HEK293 (cell line): ENCODE data around the gene VSTM2B.

Experiments used
- CTCF ChIA-PET: fragments of 350-600 bp; formaldehyde crosslinking; extraction: SDS; loops from one replicate; lab custom pipeline; 2021; ENCODE audit warnings: antibody characterized with exemption; lab: Yijun Ruan, JAX
- POLR2A ChIA-PET: fragments of 300-600 bp; formaldehyde crosslinking; extraction: SDS; loops from one replicate; lab custom pipeline; 2020; ENCODE audit warnings: antibody characterized with exemption, inconsistent platforms; lab: Yijun Ruan, JAX
- H3K27ac ChIP-seq: fragments of 200-500 bp; sonication (Bioruptor generic); 2 replicates; pipeline ENCODE4 v1.5.1; 2014; ENCODE audit warnings: low read depth, low read length, control low read depth, inconsistent platforms; ENCODE audit errors: extremely low read depth
- H3K36me3 ChIP-seq, 2 experiments: fragments of 200-500 bp in 1 of 2; sonication (Bioruptor generic) in 1 of 2; 1 replicate in 1 of 2; 2 replicates in 1 of 2; pipeline ENCODE4 v1.5.1; 2014 to 2017; ENCODE audit warnings: inconsistent platforms in 2 of 2, low read length in 2 of 2; ENCODE audit not compliant: control insufficient read depth in 2 of 2, insufficient read depth in 1 of 2
- H3K4me1 ChIP-seq: fragments of 200-500 bp; sonication (Bioruptor generic); 2 replicates; pipeline ENCODE4 v1.5.1; 2014; ENCODE audit warnings: mild to moderate bottlenecking, low read length, inconsistent platforms; ENCODE audit not compliant: control insufficient read depth, insufficient read depth
- H3K4me3 ChIP-seq: 2 replicates; pipeline ENCODE4 v1.5.1; 2011; ENCODE audit warnings: low read depth, mild to moderate bottlenecking, control low read depth, low read length, moderate library complexity
- H3K9me3 ChIP-seq: fragments of 200-500 bp; sonication (Bioruptor generic); 2 replicates; pipeline ENCODE4 v1.5.1; 2014; ENCODE audit warnings: low read depth, low read length, inconsistent platforms; ENCODE audit not compliant: control insufficient read depth, insufficient read depth
- GLIS2 ChIP-seq: fragments of 450-650 bp; formaldehyde crosslinking; IDR thresholded peaks from 2 replicates; pipeline ENCODE4 v1.5.1; 2016; ENCODE audit warnings: missing biosample characterization, missing genetic modification characterization
- HOXA7 ChIP-seq: sonication (generic); formaldehyde crosslinking; IDR thresholded peaks from 2 replicates; pipeline ENCODE4 v1.8.1; 2022; ENCODE audit warnings: missing genetic modification reagents, borderline replicate concordance
- MEIS1 ChIP-seq: sonication (generic); formaldehyde crosslinking; IDR thresholded peaks from 2 replicates; pipeline ENCODE4 v1.8.1; 2022; ENCODE audit warnings: missing genetic modification reagents, mild to moderate bottlenecking, borderline replicate concordance
- MZF1 ChIP-seq: fragments of 450-650 bp; formaldehyde crosslinking; IDR thresholded peaks from 2 replicates; pipeline ENCODE4 v1.5.1; 2017; ENCODE audit warnings: missing biosample characterization, missing genetic modification characterization, borderline replicate concordance
- SCRT2 ChIP-seq: fragments of 450-650 bp; formaldehyde crosslinking; IDR thresholded peaks from 2 replicates; pipeline ENCODE4 v1.5.1; 2016; ENCODE audit warnings: missing biosample characterization, missing genetic modification characterization
- SETDB1 ChIP-seq: IDR thresholded peaks from one replicate; pipeline ENCODE4 v1.6.1; 2017; ENCODE audit warnings: mild to moderate bottlenecking, low read length, moderate library complexity, mixed read lengths; ENCODE audit not compliant: insufficient read length
- SP2 ChIP-seq: fragments of 450-650 bp; formaldehyde crosslinking; IDR thresholded peaks from 2 replicates; pipeline ENCODE4 v1.5.1; 2016; ENCODE audit warnings: missing biosample characterization, missing genetic modification characterization
- ZBTB7A ChIP-seq: fragments of 450-650 bp; formaldehyde crosslinking; IDR thresholded peaks from 2 replicates; pipeline ENCODE4 v1.5.1; 2016; ENCODE audit warnings: low read depth, missing biosample characterization, missing genetic modification characterization
- ZFP3 ChIP-seq: fragments of 450-650 bp; formaldehyde crosslinking; IDR thresholded peaks from 2 replicates; pipeline ENCODE4 v1.5.1; 2016; ENCODE audit warnings: low read depth, missing biosample characterization, missing genetic modification characterization
- ZFP69B ChIP-seq: fragments of 450-650 bp; formaldehyde crosslinking; IDR thresholded peaks from 2 replicates; pipeline ENCODE4 v1.5.1; 2016; ENCODE audit warnings: missing biosample characterization, missing genetic modification characterization
- ZNF114 ChIP-seq: fragments of 450-650 bp; formaldehyde crosslinking; IDR thresholded peaks from 2 replicates; pipeline ENCODE4 v1.5.0; 2017; ENCODE audit warnings: missing biosample characterization, missing genetic modification characterization
- ZNF132 ChIP-seq: fragments of 450-650 bp; formaldehyde crosslinking; IDR thresholded peaks from 2 replicates; pipeline ENCODE4 v1.5.1; 2017; ENCODE audit warnings: missing biosample characterization, missing genetic modification characterization, borderline replicate concordance
- ZNF155 ChIP-seq: fragments of 450-650 bp; formaldehyde crosslinking; IDR thresholded peaks from 2 replicates; pipeline ENCODE4 v1.5.1; 2016; ENCODE audit warnings: missing biosample characterization, missing genetic modification characterization
- ZNF175 ChIP-seq: fragments of 450-650 bp; formaldehyde crosslinking; IDR thresholded peaks from 2 replicates; pipeline ENCODE4 v1.5.1; 2016; ENCODE audit warnings: missing biosample characterization, missing genetic modification characterization
- ZNF366 ChIP-seq: fragments of 450-650 bp; formaldehyde crosslinking; conservative IDR thresholded peaks from 2 replicates; pipeline ENCODE4 v1.5.1; 2016; ENCODE audit warnings: missing biosample characterization, missing genetic modification characterization
- ZNF416 ChIP-seq: fragments of 450-650 bp; formaldehyde crosslinking; IDR thresholded peaks from 2 replicates; pipeline ENCODE4 v1.5.1; 2016; ENCODE audit warnings: missing biosample characterization, missing genetic modification characterization
- ZNF571 ChIP-seq: fragments of 450-650 bp; formaldehyde crosslinking; IDR thresholded peaks from 2 replicates; pipeline ENCODE4 v1.5.0; 2017; ENCODE audit warnings: missing biosample characterization, missing genetic modification characterization
- ZNF658 ChIP-seq: fragments of 450-650 bp; formaldehyde crosslinking; IDR thresholded peaks from 2 replicates; pipeline ENCODE4; 2016; ENCODE audit warnings: missing biosample characterization, missing genetic modification characterization
- ZNF843 ChIP-seq: fragments of 450-650 bp; formaldehyde crosslinking; IDR thresholded peaks from 2 replicates; pipeline ENCODE4 v1.5.1; 2016; ENCODE audit warnings: missing biosample characterization, missing genetic modification characterization
- ZXDB ChIP-seq: fragments of 450-650 bp; formaldehyde crosslinking; IDR thresholded peaks from 2 replicates; pipeline ENCODE4 v1.5.1; 2016; ENCODE audit warnings: missing biosample characterization, missing genetic modification characterization
- TF ChIP-seq, protein P1 (sequence below): fragments of 450-650 bp; formaldehyde crosslinking; IDR thresholded peaks from 2 replicates; pipeline ENCODE4 v1.5.1; 2017; ENCODE audit warnings: missing biosample characterization, missing genetic modification characterization
- TF ChIP-seq, protein P2 (sequence below): fragments of 450-650 bp; formaldehyde crosslinking; IDR thresholded peaks from 2 replicates; pipeline ENCODE4 v1.5.1; 2016; ENCODE audit warnings: missing biosample characterization, missing genetic modification characterization, low read depth
- TF ChIP-seq, protein P3 (sequence below): fragments of 450-650 bp; formaldehyde crosslinking; IDR thresholded peaks from 2 replicates; pipeline ENCODE4 v1.5.1; 2017; ENCODE audit warnings: missing biosample characterization, missing genetic modification characterization
- TF ChIP-seq, protein P4 (sequence below): fragments of 450-650 bp; formaldehyde crosslinking; IDR thresholded peaks from 2 replicates; pipeline ENCODE4 v1.5.1; 2016; ENCODE audit warnings: missing biosample characterization, missing genetic modification characterization, low read depth

The VSTM2B gene

DNA sequence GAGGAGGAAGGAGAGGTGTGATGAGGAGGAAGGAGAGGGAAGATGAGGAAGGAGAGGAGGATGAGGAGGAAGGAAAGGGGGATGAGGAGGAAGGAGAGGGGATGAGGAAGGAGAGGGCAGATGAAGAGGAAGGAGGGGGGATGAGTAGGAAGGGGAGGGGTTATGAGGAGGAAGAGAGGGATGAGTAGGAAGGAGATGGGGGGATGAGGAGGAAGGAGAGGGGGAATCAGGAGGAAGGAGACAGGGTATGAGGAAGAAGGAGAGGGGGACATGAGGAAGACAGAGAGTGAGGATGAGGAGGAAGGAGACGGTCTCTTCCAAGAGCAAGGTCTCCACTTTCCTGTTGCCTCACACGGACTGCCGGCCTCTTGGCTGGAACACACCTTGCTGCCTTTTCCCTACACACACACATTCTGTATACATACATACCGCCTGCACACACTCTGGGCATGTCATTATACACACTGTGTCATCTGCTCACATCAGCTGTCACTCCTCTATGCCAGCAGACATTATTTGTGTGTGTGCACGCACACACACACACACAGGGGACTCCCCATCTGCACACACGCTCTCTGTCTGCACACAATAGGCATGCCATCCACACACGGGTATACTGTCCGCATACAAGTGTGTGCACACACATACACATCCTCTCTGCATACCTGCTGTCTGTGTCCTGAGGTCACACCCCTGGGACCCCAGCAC lies 11.1 kb upstream of the VSTM2B start (continued):
- TF ChIP-seq, protein P1, sequence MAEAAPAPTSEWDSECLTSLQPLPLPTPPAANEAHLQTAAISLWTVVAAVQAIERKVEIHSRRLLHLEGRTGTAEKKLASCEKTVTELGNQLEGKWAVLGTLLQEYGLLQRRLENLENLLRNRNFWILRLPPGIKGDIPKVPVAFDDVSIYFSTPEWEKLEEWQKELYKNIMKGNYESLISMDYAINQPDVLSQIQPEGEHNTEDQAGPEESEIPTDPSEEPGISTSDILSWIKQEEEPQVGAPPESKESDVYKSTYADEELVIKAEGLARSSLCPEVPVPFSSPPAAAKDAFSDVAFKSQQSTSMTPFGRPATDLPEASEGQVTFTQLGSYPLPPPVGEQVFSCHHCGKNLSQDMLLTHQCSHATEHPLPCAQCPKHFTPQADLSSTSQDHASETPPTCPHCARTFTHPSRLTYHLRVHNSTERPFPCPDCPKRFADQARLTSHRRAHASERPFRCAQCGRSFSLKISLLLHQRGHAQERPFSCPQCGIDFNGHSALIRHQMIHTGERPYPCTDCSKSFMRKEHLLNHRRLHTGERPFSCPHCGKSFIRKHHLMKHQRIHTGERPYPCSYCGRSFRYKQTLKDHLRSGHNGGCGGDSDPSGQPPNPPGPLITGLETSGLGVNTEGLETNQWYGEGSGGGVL (tag by site-specific recombination): 0 out of 2 replicates have a peak, but pooled peaks have one; percentile 37
- peak; percentile 91 for TF ChIP-seq ZNF366 (tag by site-specific recombination)
- TF ChIP-seq, protein P2, sequence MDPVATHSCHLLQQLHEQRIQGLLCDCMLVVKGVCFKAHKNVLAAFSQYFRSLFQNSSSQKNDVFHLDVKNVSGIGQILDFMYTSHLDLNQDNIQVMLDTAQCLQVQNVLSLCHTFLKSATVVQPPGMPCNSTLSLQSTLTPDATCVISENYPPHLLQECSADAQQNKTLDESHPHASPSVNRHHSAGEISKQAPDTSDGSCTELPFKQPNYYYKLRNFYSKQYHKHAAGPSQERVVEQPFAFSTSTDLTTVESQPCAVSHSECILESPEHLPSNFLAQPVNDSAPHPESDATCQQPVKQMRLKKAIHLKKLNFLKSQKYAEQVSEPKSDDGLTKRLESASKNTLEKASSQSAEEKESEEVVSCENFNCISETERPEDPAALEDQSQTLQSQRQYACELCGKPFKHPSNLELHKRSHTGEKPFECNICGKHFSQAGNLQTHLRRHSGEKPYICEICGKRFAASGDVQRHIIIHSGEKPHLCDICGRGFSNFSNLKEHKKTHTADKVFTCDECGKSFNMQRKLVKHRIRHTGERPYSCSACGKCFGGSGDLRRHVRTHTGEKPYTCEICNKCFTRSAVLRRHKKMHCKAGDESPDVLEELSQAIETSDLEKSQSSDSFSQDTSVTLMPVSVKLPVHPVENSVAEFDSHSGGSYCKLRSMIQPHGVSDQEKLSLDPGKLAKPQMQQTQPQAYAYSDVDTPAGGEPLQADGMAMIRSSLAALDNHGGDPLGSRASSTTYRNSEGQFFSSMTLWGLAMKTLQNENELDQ (tag by site-specific recombination): no peak
- peak; percentile 95 for TF ChIP-seq ZBTB7A
- TF ChIP-seq MZF1: no peak
- TF ChIP-seq, protein P3, sequence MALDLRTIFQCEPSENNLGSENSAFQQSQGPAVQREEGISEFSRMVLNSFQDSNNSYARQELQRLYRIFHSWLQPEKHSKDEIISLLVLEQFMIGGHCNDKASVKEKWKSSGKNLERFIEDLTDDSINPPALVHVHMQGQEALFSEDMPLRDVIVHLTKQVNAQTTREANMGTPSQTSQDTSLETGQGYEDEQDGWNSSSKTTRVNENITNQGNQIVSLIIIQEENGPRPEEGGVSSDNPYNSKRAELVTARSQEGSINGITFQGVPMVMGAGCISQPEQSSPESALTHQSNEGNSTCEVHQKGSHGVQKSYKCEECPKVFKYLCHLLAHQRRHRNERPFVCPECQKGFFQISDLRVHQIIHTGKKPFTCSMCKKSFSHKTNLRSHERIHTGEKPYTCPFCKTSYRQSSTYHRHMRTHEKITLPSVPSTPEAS (tag by site-specific recombination): peak; percentile 79
- peak; percentile 36; the same call in 1 of the 2 replicates for TF ChIP-seq ZNF571 (tag by site-specific recombination)
- TF ChIP-seq, all 188 proteins: peak for 11

DNA sequence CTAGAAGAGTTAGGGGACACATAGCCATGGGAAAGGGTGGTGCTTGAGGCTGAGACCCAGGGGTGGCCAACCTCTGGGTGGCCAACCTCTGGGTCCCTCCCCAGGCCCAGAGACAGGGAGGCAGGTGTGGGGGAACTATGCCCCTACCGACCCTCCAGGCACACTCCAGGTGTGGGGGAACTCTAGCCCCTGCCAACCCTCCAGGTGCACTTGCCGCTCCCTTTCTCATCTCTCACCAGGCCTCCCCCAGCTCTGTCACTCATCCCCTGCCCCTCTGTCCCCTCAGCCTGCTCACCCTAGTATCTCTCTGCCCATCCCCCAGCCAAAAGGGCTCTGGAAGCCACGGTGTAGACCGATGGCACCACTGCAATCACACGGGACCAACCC lies 10.6 kb upstream of the VSTM2B start:
- no peak overlapping the region for H3K27ac ChIP-seq
- no peaks in the 10 kb centered on the region for H3K4me1 ChIP-seq
- no peaks in the 10 kb centered on the region for H3K9me3 ChIP-seq
- H3K36me3 ChIP-seq: no peaks in the 10 kb centered on the region; a peak in 1 of 3 replicates
- TF ChIP-seq GLIS2: peak; percentile 42
- no peak for TF ChIP-seq ZNF416 (tag by site-specific recombination)
- 0 out of 2 replicates have a peak, but pooled peaks have one; percentile 4 for TF ChIP-seq ZBTB7A
- ChIA-PET POLR2A (no interaction called here), CTCF (interaction anchor here (1.0 to 2.0 kb wide), 3 partner anchors 12 to 57 kb away, joined by 4 to 9 read pairs (median 5); no protein-coding TSS in a partner anchor)
- no peak overlapping the region for H3K4me3 ChIP-seq

DNA sequence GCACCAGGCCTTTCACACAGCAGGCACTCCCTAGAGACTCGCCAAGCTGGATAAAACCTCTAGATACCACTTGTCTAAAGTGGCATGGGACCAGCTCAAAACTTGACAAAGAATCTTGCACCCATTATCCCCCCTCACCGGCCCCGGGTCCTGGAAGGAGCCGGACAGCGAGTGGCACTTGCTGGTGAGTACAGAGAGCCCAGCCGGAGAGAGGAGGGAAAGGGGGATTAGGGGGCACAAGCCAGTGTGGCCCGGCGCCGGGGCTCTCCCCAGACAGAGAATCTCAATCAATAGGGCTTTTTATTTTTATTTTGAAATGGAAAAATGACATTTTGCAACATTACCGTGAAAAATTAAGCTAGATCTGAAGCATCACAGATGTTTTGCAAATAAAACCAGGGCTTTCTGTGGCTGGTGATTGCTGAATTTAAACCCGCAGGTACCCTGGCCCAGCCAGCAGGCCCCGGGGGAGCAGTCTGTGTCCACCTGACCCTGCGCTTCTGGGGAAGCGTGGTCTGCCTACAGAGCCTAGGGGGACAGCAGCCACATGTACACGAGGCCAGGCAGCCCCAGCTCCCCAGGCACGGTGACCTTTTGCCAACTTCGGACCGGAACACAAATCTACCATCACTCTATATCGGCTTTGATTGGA lies 10.0 kb upstream of the VSTM2B start:
- no peaks in the 10 kb centered on the region for H3K4me1 ChIP-seq
- POLR2A ChIA-PET: no interaction called here
- no peak overlapping the region for H3K27ac ChIP-seq
- no peak overlapping the region for H3K4me3 ChIP-seq
- no peaks in the 10 kb centered on the region; a peak in 1 of 3 replicates for H3K36me3 ChIP-seq
- CTCF ChIA-PET: interaction anchor here (1.0 to 2.0 kb wide), 3 partner anchors 12 to 58 kb away, joined by 4 to 9 read pairs (median 5); no protein-coding TSS in a partner anchor
- H3K9me3 ChIP-seq: no peaks in the 10 kb centered on the region
- no peak for TF ChIP-seq HOXA7 (CRISPR knock-in tag)
- no peak for TF ChIP-seq ZNF658
- TF ChIP-seq, protein P4, sequence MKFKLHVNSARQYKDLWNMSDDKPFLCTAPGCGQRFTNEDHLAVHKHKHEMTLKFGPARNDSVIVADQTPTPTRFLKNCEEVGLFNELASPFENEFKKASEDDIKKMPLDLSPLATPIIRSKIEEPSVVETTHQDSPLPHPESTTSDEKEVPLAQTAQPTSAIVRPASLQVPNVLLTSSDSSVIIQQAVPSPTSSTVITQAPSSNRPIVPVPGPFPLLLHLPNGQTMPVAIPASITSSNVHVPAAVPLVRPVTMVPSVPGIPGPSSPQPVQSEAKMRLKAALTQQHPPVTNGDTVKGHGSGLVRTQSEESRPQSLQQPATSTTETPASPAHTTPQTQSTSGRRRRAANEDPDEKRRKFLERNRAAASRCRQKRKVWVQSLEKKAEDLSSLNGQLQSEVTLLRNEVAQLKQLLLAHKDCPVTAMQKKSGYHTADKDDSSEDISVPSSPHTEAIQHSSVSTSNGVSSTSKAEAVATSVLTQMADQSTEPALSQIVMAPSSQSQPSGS (tag by site-specific recombination): no peak
- no peak for TF ChIP-seq ZNF843 (tag by site-specific recombination)
- TF ChIP-seq ZNF132 (tag by site-specific recombination): no peak
- TF ChIP-seq SP2 (tag by site-specific recombination): no peak
- TF ChIP-seq ZNF175 (tag by site-specific recombination): no peak
- TF ChIP-seq SCRT2: no peak
- no peak for TF ChIP-seq MEIS1 (CRISPR knock-in tag)
- TF ChIP-seq ZFP69B (tag by site-specific recombination): no peak
- TF ChIP-seq ZNF155 (tag by site-specific recombination): no peak
- no peak for TF ChIP-seq ZXDB
- no peak for TF ChIP-seq ZFP3 (tag by site-specific recombination)
- no peak for TF ChIP-seq ZNF114
- TF ChIP-seq SETDB1: no peak
